Astrocyte of the spinal cord (primary cell): ENCODE measurements around the gene TLCD3B.
"Not testable (repeated sequence)": the region's sequence is repeated elsewhere in the genome, so short reads cannot be mapped to it uniquely, and the experiment has no call there.

Experiments
- DNase-seq: peaks from one replicate; pipeline ENCODE4 v3.0.0; 2011; ENCODE audit warnings: low read depth, low spot score
- H3K4me3 ChIP-seq: 2 replicates; pipeline ENCODE4 v1.5.1; 2011; ENCODE audit warnings: low read depth, mild to moderate bottlenecking, low read length, moderate library complexity
- in situ Hi-C: cut with HindIII; loops from 2 replicates; pipeline ENCODE4 v1.10.0; 2017; ENCODE audit warnings: low sequenced_read_pairs
- TF ChIP-seq, protein P1 (sequence below): IDR thresholded peaks from 2 replicates; pipeline ENCODE4 v1.5.1; 2012; ENCODE audit warnings: low read depth, mild to moderate bottlenecking, low read length, inconsistent platforms

TLCD3B gene

GRCh38 chr16:30017277-30017656 is 13.8 kb downstream of the TLCD3B start:
- H3K4me3 ChIP-seq = no peak overlapping the region
- DNase-seq = no peak
- in situ Hi-C loops = no loop called here
- TF ChIP-seq, protein P1, sequence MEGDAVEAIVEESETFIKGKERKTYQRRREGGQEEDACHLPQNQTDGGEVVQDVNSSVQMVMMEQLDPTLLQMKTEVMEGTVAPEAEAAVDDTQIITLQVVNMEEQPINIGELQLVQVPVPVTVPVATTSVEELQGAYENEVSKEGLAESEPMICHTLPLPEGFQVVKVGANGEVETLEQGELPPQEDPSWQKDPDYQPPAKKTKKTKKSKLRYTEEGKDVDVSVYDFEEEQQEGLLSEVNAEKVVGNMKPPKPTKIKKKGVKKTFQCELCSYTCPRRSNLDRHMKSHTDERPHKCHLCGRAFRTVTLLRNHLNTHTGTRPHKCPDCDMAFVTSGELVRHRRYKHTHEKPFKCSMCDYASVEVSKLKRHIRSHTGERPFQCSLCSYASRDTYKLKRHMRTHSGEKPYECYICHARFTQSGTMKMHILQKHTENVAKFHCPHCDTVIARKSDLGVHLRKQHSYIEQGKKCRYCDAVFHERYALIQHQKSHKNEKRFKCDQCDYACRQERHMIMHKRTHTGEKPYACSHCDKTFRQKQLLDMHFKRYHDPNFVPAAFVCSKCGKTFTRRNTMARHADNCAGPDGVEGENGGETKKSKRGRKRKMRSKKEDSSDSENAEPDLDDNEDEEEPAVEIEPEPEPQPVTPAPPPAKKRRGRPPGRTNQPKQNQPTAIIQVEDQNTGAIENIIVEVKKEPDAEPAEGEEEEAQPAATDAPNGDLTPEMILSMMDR = no peak

- no peak overlapping the region for H3K4me3 ChIP-seq
- in situ Hi-C loops = no loop called here
- DNase-seq = no peak
- TF ChIP-seq, protein P1 = no peak
Observed at GRCh38 chr16:30016555-30017276, 14.4 kb downstream of the TLCD3B start.

GRCh38 chr16:30015450-30015849 is 15.6 kb downstream of the TLCD3B start:
- in situ Hi-C loops, H3K4me3 ChIP-seq, DNase-seq: not testable (repeated sequence)

DNA sequence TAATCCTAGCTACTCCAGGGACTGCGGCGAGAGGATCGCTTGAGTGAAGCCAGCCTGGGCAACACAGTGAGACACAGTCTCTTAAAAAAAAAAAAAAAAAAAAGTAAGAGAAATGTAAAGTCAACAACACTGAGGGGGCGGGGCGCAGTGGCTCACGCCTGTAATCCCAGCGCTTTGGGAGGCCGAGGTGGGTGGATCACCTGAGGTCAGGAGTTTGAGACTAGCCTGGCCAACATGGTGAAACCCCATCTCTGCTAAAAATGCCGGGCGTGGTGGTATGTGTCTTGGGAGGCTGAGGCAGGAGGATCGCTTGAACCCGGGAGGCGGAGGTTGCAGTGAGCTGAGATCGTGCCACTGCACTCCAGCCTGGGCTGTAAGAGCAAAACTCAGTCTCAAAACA is 18.5 kb downstream of the TLCD3B start:
- in situ Hi-C loops, H3K4me3 ChIP-seq, DNase-seq: not testable (repeated sequence)

DNA sequence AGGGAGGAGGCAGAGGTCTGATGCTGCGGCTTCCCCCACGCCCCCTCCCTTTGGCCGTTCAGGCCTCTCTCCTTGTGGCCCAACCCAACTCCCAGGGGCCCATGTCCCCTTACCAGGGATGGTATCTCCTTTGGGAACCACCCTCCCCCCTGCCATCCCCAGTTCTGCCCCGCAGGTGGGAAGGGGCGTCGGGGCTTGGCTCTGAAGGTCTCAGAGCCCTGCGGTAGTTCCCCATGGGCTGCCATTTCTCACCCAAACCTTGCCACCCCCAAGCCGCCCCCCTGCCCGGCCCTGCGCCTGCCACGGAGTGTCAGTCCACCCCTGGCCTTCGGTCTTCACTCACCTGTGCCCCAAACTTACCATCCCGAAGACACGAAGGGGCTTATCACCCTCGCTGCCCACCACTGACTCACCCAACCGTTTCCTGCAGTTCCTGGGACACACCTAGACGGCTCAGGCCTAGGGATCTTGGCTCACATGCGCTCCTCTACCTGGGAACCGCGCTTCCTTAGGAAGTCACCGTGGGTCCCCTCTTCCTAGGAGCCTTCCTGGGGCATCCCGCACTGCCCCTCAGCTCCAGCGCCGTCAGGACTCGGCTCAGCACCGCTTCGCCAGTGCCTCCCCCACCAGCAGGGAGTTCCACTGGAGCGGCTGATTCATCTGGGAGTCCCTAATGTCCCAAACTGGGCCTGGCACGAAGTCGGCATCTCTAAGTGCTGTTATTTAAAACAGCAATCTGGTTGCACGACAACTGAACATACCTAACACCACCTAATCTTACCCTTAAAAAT is 19.2 kb downstream of the TLCD3B start:
- DNase-seq = no peak
- H3K4me3 ChIP-seq = no peak overlapping the region
- TF ChIP-seq, protein P1 = no peak
- in situ Hi-C loops = no loop called here

DNA sequence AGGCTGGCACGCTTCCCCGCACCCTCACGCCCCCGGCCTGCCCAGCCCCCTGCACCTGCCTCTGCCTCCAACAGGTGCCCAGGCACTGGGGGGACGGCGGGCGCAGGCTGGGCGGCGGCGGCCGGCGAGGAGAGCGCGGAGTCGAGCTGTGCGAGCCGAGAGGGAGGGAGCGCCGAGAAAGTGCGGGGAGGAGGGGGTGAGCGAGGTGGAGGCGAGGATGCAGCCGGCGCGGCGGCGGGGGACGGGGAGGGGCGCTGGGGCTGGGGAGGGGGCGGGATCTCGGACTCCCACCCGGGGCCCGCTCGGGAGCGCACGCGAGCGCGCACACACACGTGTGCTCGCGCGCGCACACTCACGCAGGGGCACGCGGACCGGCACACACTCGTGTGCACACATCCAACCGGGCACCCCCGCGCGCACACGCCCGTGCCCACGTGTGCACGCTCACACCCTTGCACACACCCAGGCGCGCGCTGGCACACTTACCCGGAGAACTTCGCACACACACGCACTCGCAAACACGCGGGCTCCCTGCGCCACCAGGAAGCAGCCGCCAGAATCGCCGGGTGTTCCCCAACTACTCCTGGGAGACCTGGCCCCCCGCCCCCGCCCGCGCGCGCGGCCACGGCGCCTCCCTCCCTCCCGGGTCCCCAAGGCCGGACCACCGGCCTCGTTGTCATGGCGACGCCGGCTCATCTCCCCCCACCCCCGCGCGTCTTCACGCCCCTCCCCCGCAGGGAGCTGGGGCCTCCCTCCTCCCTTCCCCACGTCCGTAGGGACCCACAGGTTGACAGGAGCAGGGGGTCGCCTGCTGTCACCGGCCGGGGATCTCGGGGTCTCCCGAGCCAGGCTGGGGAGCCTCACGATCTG is 20.0 kb downstream of the TLCD3B start, which contains the start of gene DOC2A:
TSS of gene DOC2A (minus strand) at position 184 of the 870 bp plus-strand sequence. CDS start 805 bp downstream, outside the sequence.
- in situ Hi-C loops = no loop called here
- H3K4me3 ChIP-seq = peak within 1 kb of the TSS; percentile 23
- TF ChIP-seq, protein P1 = no peak
- DNase-seq = no peak
